Measurements from ENCODE around the gene CCNY.

Gene CCNY

GRCh38 chr10:35463105-35463867 is 127.0 kb downstream of the CCNY start:
- no peak for TF ChIP-seq POLR2AphosphoS5 (IDR thresholded peaks at IDR 0.05; ENCODE audit: low read depth, low read length)
- TF ChIP-seq POU2F2 (IDR thresholded peaks at IDR 0.05; ENCODE audit: low read depth, low read length), result no peak
- TF ChIP-seq PAX5 (IDR thresholded peaks at IDR 0.05; ENCODE audit: insufficient read depth, low read length, severe bottlenecking), result no peak
- no peak for TF ChIP-seq POLR2A (IDR thresholded peaks at IDR 0.05; ENCODE audit: low read depth, low read length)
- no peak for TF ChIP-seq TAF1 (IDR thresholded peaks at IDR 0.05; ENCODE audit: low read depth, low read length)
- TF ChIP-seq SPI1 (IDR thresholded peaks at IDR 0.05; ENCODE audit: low read depth, low read length), result no peak
- DNase-seq (ENCODE audit: insufficient read length, low spot score), result no peak
- no peak for FAIRE-seq

GRCh38 chr10:35463878-35464277 is 127.6 kb downstream of the CCNY start:
- DNase-seq (ENCODE audit: insufficient read length, low spot score) (no peak), FAIRE-seq (no peak)
- TF ChIP-seq POU2F2 (IDR thresholded peaks at IDR 0.05; ENCODE audit: low read depth, low read length) (no peak), TAF1 (IDR thresholded peaks at IDR 0.05; ENCODE audit: low read depth, low read length) (no peak), POLR2AphosphoS5 (IDR thresholded peaks at IDR 0.05; ENCODE audit: low read depth, low read length) (no peak), SPI1 (IDR thresholded peaks at IDR 0.05; ENCODE audit: low read depth, low read length) (no peak), POLR2A (IDR thresholded peaks at IDR 0.05; ENCODE audit: low read depth, low read length) (no peak), PAX5 (IDR thresholded peaks at IDR 0.05; ENCODE audit: insufficient read depth, low read length, severe bottlenecking) (no peak)

GRCh38 chr10:35464825-35465456 is 128.6 kb downstream of the CCNY start:
- TF ChIP-seq TAF1 (IDR thresholded peaks at IDR 0.05; ENCODE audit: low read depth, low read length), result no peak
- TF ChIP-seq POLR2AphosphoS5 (IDR thresholded peaks at IDR 0.05; ENCODE audit: low read depth, low read length), result no peak
- TF ChIP-seq POU2F2 (IDR thresholded peaks at IDR 0.05; ENCODE audit: low read depth, low read length), result no peak
- no peak for TF ChIP-seq SPI1 (IDR thresholded peaks at IDR 0.05; ENCODE audit: low read depth, low read length)
- TF ChIP-seq POLR2A (IDR thresholded peaks at IDR 0.05; ENCODE audit: low read depth, low read length), result no peak
- TF ChIP-seq PAX5 (IDR thresholded peaks at IDR 0.05; ENCODE audit: insufficient read depth, low read length, severe bottlenecking), result no peak
- FAIRE-seq, result no peak
- DNase-seq (ENCODE audit: insufficient read length, low spot score), result no peak

GRCh38 chr10:35465673-35466072 is 129.4 kb downstream of the CCNY start:
- DNase-seq (ENCODE audit: insufficient read length, low spot score), result no peak
- FAIRE-seq, result no peak
- TF ChIP-seq POU2F2 (IDR thresholded peaks at IDR 0.05; ENCODE audit: low read depth, low read length), result no peak

GRCh38 chr10:35466170-35466569 is 129.9 kb downstream of the CCNY start:
- TF ChIP-seq POLR2A (IDR thresholded peaks at IDR 0.05; ENCODE audit: low read depth, low read length), result no peak
- no peak for TF ChIP-seq TAF1 (IDR thresholded peaks at IDR 0.05; ENCODE audit: low read depth, low read length)
- TF ChIP-seq SPI1 (IDR thresholded peaks at IDR 0.05; ENCODE audit: low read depth, low read length), result no peak
- TF ChIP-seq POLR2AphosphoS5 (IDR thresholded peaks at IDR 0.05; ENCODE audit: low read depth, low read length), result no peak
- TF ChIP-seq POU2F2 (IDR thresholded peaks at IDR 0.05; ENCODE audit: low read depth, low read length), result no peak
- no peak for TF ChIP-seq PAX5 (IDR thresholded peaks at IDR 0.05; ENCODE audit: insufficient read depth, low read length, severe bottlenecking)
- FAIRE-seq (no peak), DNase-seq (ENCODE audit: insufficient read length, low spot score) (no peak)

GRCh38 chr10:35466661-35467060 is 130.4 kb downstream of the CCNY start:
- TF ChIP-seq POLR2AphosphoS5 (IDR thresholded peaks at IDR 0.05; ENCODE audit: low read depth, low read length), result no peak
- no peak for DNase-seq (ENCODE audit: insufficient read length, low spot score)
- FAIRE-seq, result no peak

- TF ChIP-seq SPI1 (IDR thresholded peaks at IDR 0.05; ENCODE audit: low read depth, low read length) (no peak), POLR2A (IDR thresholded peaks at IDR 0.05; ENCODE audit: low read depth, low read length) (no peak), POLR2AphosphoS5 (IDR thresholded peaks at IDR 0.05; ENCODE audit: low read depth, low read length) (no peak), POU2F2 (IDR thresholded peaks at IDR 0.05; ENCODE audit: low read depth, low read length) (no peak), TAF1 (IDR thresholded peaks at IDR 0.05; ENCODE audit: low read depth, low read length) (no peak), PAX5 (IDR thresholded peaks at IDR 0.05; ENCODE audit: insufficient read depth, low read length, severe bottlenecking) (no peak)
- no peak for FAIRE-seq
- no peak for DNase-seq (ENCODE audit: insufficient read length, low spot score)
These were observed 130.9 kb downstream of the CCNY start for GRCh38 chr10:35467186-35467585.

GRCh38 chr10:35470248-35470924 is 134.1 kb downstream of the CCNY start:
- DNase-seq (ENCODE audit: insufficient read length, low spot score) (no peak), FAIRE-seq (no peak)
- TF ChIP-seq PAX5 (IDR thresholded peaks at IDR 0.05; ENCODE audit: insufficient read depth, low read length, severe bottlenecking) (no peak), SPI1 (IDR thresholded peaks at IDR 0.05; ENCODE audit: low read depth, low read length) (no peak), POLR2A (IDR thresholded peaks at IDR 0.05; ENCODE audit: low read depth, low read length) (no peak), TAF1 (IDR thresholded peaks at IDR 0.05; ENCODE audit: low read depth, low read length) (no peak), POLR2AphosphoS5 (IDR thresholded peaks at IDR 0.05; ENCODE audit: low read depth, low read length) (no peak), POU2F2 (IDR thresholded peaks at IDR 0.05; ENCODE audit: low read depth, low read length) (no peak)

GRCh38 chr10:35470925-35471315 is 134.6 kb downstream of the CCNY start:
- DNase-seq (ENCODE audit: insufficient read length, low spot score) (no peak), FAIRE-seq (no peak)
- TF ChIP-seq POLR2A (IDR thresholded peaks at IDR 0.05; ENCODE audit: low read depth, low read length) (no peak), PAX5 (IDR thresholded peaks at IDR 0.05; ENCODE audit: insufficient read depth, low read length, severe bottlenecking) (no peak)

- FAIRE-seq, result no peak
- TF ChIP-seq POLR2AphosphoS5 (IDR thresholded peaks at IDR 0.05; ENCODE audit: low read depth, low read length) (no peak), POU2F2 (IDR thresholded peaks at IDR 0.05; ENCODE audit: low read depth, low read length) (no peak), POLR2A (IDR thresholded peaks at IDR 0.05; ENCODE audit: low read depth, low read length) (no peak)
- no peak for DNase-seq (ENCODE audit: insufficient read length, low spot score)
These were observed 135.1 kb downstream of the CCNY start for GRCh38 chr10:35471435-35471834.

All from GM12891 (cell line).